H7 (cell line): ENCODE measurements around the gene MXRA8. TPM values are rescaled to one million over a fixed set of nuclear protein-coding genes. Genes with fewer than 3 reads are reported as not detected.

Experiments used
- DNase-seq: peaks from one replicate; pipeline ENCODE4 v3.0.0; 2012
- H3K27me3 ChIP-seq: 2 replicates; pipeline ENCODE4 v1.6.0; 2011; ENCODE audit warnings: mild to moderate bottlenecking, low read length; ENCODE audit not compliant: control insufficient read depth, insufficient read depth
- H3K36me3 ChIP-seq: replicated peaks from 2 replicates; pipeline ENCODE4 v1.5.1; 2011; ENCODE audit warnings: low read length; ENCODE audit not compliant: control insufficient read depth, insufficient read depth
- H3K4me3 ChIP-seq: 2 replicates; pipeline ENCODE4 v1.5.1; 2011; ENCODE audit warnings: low read depth, mild to moderate bottlenecking, control low read depth, low read length, moderate library complexity; ENCODE audit not compliant: insufficient read depth
- total RNA-seq: library from RNA; depleted of rRNA; stranded (reverse); fragments of >200 nt; shearing (Covaris generic); gene quantifications from 2 replicates; pipeline ENCODE4 v1.2.3, GENCODE V29; 2014

Gene MXRA8
- total RNA-seq, 1 experiment from 2014 or later, result 80.1 TPM

DNA sequence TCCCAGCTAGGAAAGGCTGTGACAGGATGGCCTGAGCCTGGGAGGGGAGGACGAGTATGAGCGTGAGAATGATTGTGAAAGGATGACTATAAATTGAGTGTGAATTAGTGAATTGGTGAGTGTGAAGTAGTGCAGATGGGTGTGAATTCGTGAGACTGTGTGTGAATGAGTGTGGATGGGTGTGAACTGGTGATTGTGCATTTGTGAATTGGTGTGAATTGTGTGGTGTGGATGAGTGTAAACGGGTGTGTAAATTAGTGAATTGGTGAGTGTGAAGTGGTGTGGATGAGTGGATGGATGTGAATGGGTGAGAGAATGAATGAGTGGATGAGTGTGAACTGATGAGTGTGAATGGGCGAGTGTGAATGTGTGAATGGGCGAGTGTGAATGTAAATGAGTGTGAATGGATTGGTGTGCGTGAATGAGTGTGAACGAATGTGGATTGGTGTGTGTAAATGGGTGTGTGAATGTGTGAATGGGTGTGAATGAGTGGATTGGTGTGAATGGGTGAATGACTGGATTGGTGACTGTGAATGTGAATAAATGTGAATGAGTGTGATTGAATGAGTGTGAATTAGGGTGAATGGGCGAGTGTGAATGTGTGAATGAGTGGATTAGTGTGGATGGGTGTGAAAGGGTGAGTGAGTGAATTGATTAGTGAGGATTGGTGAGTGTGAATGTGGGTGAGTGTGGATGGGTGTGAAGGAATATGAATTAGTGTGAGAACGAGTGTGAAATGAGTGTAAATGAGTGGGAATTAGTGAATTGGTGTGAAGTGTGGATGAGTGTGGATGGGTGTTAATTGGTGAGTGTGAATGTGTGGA is 7.7 kb upstream of the MXRA8 start:
- no peak for DNase-seq
- no peak overlapping the region for H3K4me3 ChIP-seq
- no peaks in the 10 kb centered on the region for H3K27me3 ChIP-seq
- no peaks in the 10 kb centered on the region for H3K36me3 ChIP-seq

DNA sequence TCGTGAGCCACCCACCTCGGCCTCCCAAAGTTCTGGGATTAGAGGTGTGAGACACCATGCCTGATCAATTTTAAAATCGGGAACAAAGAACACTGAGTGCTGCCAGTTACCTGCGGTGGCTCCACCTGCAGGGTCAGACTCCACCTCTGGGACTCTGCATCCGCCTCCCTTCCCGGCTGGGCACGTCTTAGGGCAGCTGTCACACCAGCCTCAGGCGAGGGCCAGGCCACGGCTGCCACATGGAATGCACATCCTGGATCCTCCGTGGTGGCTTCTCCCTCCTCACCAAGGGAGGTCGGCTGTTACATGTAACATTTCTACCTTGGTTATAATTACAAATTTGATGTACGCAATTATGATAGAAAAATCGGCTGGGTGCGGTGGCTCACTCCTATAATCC is 5.9 kb upstream of the MXRA8 start:
- no peak overlapping the region for H3K4me3 ChIP-seq
- H3K36me3 ChIP-seq, result no peaks in the 10 kb centered on the region
- no peaks in the 10 kb centered on the region for H3K27me3 ChIP-seq
- no peak for DNase-seq

DNA sequence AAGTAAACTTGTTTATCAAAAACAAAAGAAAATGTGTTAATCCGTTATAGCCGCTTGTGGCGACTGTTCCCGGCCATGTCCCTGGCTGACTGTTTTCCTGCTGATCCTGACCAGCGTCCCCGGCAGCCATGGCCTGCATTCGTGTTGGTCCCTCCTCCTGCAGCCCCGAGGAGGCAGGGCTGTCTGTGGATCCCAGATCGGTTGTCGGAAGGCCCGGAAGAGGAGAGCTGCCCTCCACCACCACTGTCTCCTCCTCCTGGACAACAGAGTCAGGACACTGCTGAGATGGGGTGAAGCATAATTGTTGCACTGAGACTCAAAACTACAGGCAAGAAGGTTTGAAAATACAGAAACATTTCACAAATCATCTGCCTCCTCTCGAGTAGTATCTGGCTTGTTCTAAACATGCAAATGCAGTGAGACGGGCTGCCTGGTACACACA is 3.6 kb upstream of the MXRA8 start:
- Histone ChIP-seq H3K4me3 (no peak overlapping the region), H3K36me3 (no peaks in the 10 kb centered on the region), H3K27me3 (no peaks in the 10 kb centered on the region)
- DNase-seq, result peak; percentile 80

DNA sequence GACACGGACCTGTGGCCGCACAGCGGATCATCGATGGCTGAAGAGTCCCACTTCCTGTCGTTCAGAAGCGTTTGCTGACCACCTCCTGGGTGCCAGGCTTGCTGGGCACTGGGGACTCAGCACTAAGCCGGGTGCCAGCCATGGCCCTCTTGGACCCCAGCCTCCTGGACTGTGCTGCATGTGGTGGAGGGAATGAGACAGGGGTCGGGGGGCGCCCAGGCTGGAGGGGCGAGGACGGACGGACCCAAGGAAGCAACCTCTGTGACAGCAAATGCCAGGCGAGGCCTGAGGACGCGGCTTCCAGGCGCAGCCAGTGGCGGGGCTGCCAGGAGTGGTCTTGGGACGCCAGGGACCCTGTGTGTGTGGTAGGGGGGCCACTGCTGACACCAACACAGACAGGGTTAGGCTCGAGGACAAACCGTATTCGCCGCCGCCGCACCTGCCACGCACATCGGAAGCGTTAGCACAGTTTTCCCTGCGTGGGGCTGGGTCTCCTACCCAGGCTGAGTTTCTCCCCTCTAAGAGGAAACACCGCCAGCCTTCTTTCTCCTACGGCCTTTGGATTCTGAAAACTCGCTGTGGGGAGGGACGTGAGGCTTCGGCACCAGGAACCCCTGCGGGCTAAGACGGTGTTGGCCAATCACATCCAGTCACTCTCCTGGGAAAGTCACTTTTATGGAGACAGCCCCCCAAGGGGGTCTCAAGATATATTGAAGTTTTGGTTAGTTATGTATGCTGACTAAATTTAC is 3.1 kb upstream of the MXRA8 start:
- peak; percentile 64 for DNase-seq
- H3K4me3 ChIP-seq, result no peak overlapping the region
- H3K36me3 ChIP-seq, result no peaks in the 10 kb centered on the region
- H3K27me3 ChIP-seq, result no peaks in the 10 kb centered on the region

DNA sequence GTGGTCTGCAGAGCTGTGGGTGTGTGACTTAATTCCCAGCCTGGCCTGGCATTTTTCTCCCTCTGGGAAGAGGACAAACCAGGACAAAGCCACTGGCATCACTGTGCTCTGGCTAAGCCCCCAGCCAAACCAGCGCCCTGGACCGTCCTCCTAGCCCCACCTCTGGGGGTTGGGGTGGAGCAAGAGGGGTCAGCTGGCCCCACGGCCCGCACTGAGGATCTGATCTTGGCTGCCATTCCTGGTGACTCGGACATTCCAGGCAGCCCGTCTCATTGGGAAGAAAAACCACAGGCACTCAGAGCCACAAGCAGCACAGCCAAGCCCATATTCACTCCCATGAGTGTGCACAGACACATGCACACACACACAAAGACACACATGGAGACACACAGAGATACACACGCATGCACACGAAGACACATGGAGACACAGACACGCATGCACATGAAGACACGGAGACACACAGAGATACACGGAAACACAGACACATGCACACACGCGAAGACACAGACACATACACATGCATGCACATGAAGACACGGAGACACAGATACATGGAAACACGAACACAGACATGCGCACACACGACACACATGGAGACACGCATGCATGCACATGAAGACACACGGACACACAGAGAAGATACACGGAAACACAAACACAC is 2.3 kb upstream of the MXRA8 start:
- Histone ChIP-seq H3K36me3 (no peaks in the 10 kb centered on the region), H3K4me3 (no peak overlapping the region), H3K27me3 (no peaks in the 10 kb centered on the region)
- DNase-seq, result peak; percentile 78

DNA sequence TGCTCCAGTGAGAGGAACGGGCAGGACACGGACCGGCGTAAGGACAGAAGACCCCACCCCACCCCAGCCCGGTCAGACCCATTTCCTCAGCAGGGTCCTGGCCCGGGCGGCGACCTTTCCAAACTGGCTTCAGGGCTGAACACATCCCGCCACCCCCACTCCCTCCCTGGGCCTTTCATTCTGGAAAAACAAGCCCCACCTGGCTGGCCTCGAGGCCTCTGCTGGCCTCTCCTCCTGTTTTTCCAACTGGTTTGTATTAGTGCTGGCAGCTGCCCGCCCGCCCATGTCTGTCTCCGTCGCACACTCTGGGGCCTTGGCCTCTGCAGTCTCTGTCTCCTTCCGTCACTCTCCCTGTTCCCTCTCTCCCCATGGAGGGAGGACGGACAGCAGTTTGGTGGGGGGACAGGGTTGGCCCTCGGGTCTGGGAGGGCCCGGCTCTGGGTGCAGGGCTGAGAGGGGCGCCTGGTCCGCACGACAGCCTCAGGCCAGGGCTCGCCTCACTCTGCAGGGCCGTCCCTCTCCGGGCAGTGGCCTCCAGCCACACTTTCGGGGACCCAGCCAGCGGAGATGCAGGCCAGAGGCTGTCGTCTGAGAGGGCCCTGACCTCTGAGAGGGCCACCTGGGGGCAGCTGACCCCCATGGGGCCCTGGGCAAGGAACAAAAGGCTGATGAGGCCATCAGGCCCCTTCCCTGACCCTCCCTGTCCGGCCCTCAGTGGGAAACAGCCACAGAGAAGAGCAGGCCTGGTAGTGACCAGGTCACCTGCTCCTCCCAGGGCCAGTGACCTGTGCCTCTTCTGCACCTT is 1.5 kb upstream of the MXRA8 start:
- H3K36me3 ChIP-seq, result no peaks in the 10 kb centered on the region
- peaks cover 7% of the 10 kb centered on the region for H3K27me3 ChIP-seq
- no peak overlapping the region for H3K4me3 ChIP-seq
- peak; percentile 73 for DNase-seq

DNA sequence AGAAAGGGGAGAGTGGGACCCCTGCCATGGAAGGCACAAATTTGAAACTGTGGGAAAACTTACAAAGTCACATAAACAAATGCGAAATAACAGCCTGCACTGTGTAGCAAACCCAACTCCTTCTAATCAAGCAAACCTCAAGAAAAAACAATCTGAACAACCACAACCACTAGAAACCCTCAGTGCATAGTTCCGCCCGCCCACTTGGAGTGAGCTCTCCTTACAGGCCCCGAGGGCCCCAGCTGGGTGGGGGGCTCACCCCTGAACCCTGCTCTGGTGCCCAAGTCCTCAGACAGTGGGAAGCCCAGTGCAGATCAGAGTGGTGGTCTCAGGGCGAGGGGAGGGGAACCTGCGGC is 931 bp upstream of the MXRA8 start:
- Histone ChIP-seq H3K27me3 (peaks cover 12% of the 10 kb centered on the region), H3K4me3 (no peak overlapping the region), H3K36me3 (no peaks in the 10 kb centered on the region)
- DNase-seq, result no peak

DNA sequence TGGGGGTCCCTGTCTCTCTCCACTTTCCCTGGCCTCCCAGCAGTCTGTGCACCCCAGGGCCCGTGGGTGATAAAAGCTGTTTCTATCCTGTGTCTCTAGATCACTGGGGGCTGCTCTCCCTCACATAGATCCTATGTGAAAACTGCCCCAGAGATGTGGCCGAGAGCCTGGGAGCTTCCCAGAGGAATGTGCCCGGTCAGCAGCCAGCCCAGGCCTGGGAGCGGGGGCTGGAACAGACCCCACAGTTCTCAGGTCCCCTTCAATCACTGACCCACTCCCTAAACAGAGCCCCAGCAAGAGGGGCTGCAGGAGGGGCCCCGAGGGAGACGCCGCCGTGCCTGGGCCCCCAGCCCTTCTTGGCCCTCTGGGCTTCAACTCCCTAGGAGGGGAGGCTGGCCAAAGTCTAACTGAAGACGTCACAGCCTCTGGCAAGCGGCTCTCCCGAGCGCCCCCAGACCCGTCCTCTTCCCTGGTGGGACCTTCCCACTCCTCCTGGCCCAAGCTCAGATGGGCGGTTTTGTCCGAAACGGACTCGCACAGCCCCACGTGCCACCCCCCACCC is 403 bp downstream of the MXRA8 start:
- Histone ChIP-seq H3K36me3 (no peaks in the 10 kb centered on the region), H3K4me3 (peak overlapping the region; percentile 56), H3K27me3 (peaks cover 18% of the 10 kb centered on the region)
- DNase-seq, result no peak

DNA sequence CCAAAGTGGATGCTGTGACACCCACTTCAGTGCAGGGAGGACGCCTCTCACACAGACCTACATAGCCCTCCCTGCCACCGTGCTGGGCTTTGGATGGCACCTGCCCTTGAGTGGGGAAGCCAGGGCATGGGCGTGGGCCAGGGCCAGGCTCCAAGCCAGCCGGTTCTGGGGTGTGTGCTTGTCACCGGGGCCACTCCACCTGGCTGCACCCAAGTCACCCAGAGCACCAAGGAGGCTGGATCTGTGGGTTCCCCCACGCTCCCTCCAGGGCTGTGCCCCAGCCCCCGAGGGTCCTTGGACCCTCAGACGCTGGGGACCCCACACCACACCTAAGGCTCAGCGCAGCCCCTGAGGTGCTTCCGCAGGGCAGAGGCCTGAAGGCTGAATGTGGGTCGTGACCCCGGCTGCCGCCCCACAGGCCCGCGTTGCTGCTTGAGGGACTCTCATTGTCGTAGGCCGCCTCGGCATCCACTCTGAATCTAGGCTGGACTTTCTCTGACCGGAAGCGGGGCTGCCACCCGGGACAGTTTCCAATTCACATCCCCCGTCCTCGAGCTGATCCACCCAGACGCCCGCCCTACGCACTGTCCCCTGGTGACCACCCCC is 1.5 kb downstream of the MXRA8 start:
- DNase-seq, result no peak
- no peak overlapping the region; the same call in 1 of the 2 replicates for H3K4me3 ChIP-seq

DNA sequence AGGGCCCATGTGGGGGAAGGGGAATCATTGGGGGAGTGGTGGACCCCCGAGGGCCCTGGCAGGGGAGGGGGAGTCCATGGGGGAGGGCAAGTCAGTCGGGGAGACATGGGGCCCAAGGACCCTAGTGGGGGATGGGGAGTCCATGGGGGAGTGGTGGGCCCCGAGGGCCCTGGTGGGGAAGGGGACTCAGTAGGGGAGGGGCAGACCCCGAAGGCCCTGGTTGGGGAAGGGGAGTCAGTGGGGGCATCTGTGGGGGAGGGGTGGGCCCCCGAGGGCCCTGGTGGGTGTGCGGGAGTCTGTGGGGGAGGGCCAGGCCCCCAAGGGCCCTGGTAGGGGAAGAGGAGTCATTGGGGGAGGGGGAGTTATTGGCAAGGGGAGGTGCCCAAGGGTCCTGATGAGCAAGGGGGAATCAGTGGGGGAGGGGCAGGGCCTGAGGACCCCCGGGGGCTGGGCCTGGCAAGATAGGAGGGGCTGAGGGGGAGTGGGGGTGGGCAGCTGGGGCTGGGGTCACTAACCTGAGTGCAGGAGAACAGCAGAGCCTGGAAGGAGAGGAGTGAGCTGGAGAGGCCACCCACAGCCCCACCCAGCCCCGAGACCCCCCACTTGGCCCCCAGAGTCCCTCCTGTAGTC is 2.1 kb downstream of the MXRA8 start:
- no peaks in the 10 kb centered on the region for H3K36me3 ChIP-seq
- no peak overlapping the region for H3K4me3 ChIP-seq
- H3K27me3 ChIP-seq, result peaks cover 18% of the 10 kb centered on the region
- DNase-seq, result no peak

More for the DNA sequence above, 1.5 kb downstream of the MXRA8 start:
- no peaks in the 10 kb centered on the region for H3K36me3 ChIP-seq
- peaks cover 18% of the 10 kb centered on the region for H3K27me3 ChIP-seq

DNA sequence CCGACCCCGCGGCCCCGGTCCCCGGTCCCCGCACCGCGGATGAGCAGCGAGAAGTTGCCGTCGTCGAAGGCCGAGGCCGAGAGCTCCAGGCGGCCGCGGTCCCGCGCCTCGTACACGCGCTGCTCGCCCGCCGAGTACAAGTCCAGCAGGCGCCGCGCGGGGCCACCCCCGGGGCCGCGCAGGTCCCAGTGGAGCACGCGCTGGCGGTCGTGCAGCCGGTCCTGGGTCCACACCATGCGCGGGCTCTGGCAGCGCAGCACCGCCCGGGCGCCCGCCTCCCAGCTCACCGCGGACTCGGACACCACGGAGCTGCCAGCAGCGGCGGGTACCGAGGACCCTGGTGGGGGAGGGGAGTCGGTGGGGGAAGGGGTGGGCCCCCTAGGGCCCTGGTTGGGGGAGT is 2.9 kb downstream of the MXRA8 start:
- H3K27me3 ChIP-seq, result peaks cover 18% of the 10 kb centered on the region
- DNase-seq, result no peak
- H3K36me3 ChIP-seq, result no peaks in the 10 kb centered on the region
- H3K4me3 ChIP-seq, result peak overlapping the region; percentile 30

DNA sequence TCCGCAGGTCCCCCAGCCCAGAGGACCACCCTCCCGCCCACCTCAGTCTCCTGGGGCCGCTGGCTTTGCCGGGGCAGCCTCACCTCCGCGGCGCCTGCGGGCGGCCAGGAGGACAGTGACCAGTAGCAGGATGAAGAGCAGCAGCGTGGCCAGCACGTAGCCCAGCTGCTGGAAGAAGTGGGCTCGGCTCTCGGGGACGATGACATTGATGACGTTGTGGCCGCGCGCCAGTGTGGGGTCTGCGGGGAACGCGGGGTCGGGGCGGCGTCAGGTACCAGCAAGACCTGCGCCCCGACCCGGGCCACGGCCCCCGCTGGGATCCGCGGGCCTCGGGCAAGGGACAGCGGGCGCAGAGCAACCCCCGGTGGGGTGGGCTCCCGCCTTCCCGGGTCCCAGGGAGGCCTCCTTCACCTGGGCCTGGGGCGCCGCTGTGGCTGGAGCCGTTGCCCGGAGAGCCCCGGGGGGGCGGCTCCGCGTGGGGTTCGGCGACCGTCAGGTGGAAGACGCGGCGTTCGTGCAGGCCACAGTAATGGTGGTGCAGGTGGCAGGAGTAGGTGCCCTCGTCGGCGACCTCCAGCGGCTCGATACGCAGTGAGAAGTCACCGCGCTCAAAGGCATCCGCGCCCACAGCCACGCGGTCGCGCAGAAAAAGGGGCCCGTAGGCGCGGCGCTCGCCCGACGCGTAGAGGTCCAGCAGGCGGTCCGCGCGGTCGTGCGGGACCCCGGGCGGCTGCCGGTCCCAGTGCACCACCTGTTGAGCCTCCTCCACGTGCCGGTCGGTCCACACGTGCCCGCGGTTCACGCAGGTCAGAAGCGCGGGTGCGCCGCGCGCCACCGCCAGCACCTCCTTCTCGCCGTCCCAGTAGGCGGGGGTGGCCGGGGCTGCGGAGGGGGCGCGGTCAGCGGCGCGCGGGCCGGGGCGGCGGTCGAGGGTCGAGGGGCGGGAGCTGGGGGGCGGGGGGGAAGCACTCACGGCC is 3.8 kb downstream of the MXRA8 start:
- H3K27me3 ChIP-seq, result peaks cover 18% of the 10 kb centered on the region
- DNase-seq, result no peak
- peak overlapping the region; percentile 31 for H3K4me3 ChIP-seq
- H3K36me3 ChIP-seq, result no peaks in the 10 kb centered on the region
